KMS-11 (cell line): Measurements from ENCODE around the gene CBX3.

Experiments
- H2AFZ ChIP-seq: fragments of 200-600 bp; sonication (generic); 2 replicates; pipeline ENCODE4 v1.6.1; 2016; ENCODE audit warnings: antibody characterized with exemption, mixed run types, low read depth
- H3K27ac ChIP-seq: fragments of 200-600 bp; sonication (generic); 2 replicates; pipeline ENCODE4 v1.6.1; 2016; ENCODE audit warnings: mild to moderate bottlenecking, mixed run types
- H3K27me3 ChIP-seq: fragments of 200-600 bp; sonication (generic); 2 replicates; pipeline ENCODE4 v1.6.1; 2017; ENCODE audit warnings: mild to moderate bottlenecking, low read depth, mixed run types, moderate library complexity; ENCODE audit not compliant: insufficient read depth
- H3K36me3 ChIP-seq: fragments of 200-600 bp; sonication (generic); 2 replicates; pipeline ENCODE4 v1.6.1; 2017; ENCODE audit warnings: mild to moderate bottlenecking, mixed run types; ENCODE audit not compliant: insufficient read depth
- H3K4me1 ChIP-seq: fragments of 200-600 bp; sonication (generic); 2 replicates; pipeline ENCODE4 v1.6.1; 2016; ENCODE audit warnings: mild to moderate bottlenecking, low read depth, mixed run types; ENCODE audit not compliant: poor library complexity, severe bottlenecking
- H3K4me2 ChIP-seq: fragments of 200-600 bp; sonication (generic); 2 replicates; pipeline ENCODE4 v1.7.0; 2016; ENCODE audit warnings: mild to moderate bottlenecking, mixed run types
- H3K4me3 ChIP-seq: fragments of 200-600 bp; sonication (generic); IDR thresholded peaks from 2 replicates; pipeline ENCODE4 v1.6.1; 2017; ENCODE audit warnings: low read depth, low read length, mixed read lengths; ENCODE audit not compliant: insufficient read depth
- H3K79me2 ChIP-seq: fragments of 200-600 bp; sonication (generic); 2 replicates; pipeline ENCODE4 v1.6.1; 2016; ENCODE audit warnings: low read depth, mixed run types; ENCODE audit not compliant: insufficient read depth
- H3K9ac ChIP-seq: fragments of 200-600 bp; sonication (generic); 2 replicates; pipeline ENCODE4 v1.6.1; 2016; ENCODE audit warnings: mild to moderate bottlenecking, mixed run types
- H4K20me1 ChIP-seq: fragments of 200-600 bp; sonication (generic); 2 replicates; pipeline ENCODE4 v1.6.1; 2016; ENCODE audit warnings: mild to moderate bottlenecking, mixed run types; ENCODE audit not compliant: insufficient read depth
- TF ChIP-seq, protein P1 (sequence below): fragments of 200-600 bp; sonication (generic); conservative IDR thresholded peaks from 2 replicates; pipeline ENCODE4 v1.6.1; 2017; ENCODE audit warnings: low read depth, mild to moderate bottlenecking, antibody characterized with exemption, low read length, moderate library complexity, mixed read lengths

The CBX3 gene

DNA sequence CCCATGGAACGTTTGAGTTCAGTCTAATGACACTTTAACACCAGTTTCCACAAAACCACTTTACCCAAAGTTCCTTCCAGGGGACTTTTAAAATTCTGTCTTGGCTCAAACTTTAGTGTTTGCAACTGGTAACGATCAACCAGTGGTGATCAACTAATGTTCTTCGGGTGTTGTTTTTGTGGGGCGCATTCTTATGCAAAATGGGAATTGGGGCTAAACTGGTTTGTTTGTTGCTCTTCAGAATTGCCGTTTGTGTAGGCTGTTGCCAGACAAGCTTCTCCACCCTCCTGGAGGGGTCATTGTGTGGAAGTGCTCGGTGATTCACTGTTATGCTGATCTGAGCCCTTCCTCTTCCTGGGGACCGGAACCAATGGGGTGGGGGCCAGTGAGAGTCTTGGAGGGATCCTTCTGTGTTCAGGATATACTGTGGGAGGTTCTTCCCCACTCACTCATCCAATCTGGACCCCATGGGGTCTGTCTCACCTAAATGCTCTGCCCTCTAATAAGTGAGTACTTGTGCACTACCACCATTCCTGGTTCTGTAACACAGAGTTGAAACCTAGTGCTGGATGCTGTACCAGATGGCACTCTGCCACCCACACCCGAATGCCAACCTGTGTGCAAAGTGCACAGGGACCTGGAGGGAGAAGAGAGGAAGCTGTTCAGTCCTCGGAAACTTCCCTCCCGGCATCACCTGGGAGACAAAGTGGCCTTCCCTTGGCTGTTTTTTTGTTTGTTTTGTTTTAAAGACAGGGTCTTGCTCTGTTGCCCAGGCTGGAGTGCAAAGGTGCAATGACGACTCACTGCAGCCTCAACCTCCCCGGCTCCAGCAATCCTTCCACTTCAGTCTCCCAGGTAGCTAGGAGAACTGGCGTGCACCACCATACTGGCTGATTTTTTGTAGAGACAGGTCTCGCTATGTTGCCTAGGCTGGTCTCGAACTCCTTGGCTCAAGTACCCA is 47.4 kb upstream of the CBX3 start:
- H4K20me1 ChIP-seq: no peaks in the 10 kb centered on the region
- H3K4me1 ChIP-seq: peaks cover 61% of the 10 kb centered on the region
- H3K4me3 ChIP-seq: peak overlapping the region; percentile 15
- H2AFZ ChIP-seq: no peak overlapping the region
- H3K9ac ChIP-seq: peak overlapping the region; percentile 82
- peak overlapping the region; percentile 80 for H3K4me2 ChIP-seq
- peaks cover 69% of the 10 kb centered on the region for H3K79me2 ChIP-seq
- H3K27ac ChIP-seq: peak overlapping the region; percentile 99
- H3K36me3 ChIP-seq: no peaks in the 10 kb centered on the region
- TF ChIP-seq, protein P1, sequence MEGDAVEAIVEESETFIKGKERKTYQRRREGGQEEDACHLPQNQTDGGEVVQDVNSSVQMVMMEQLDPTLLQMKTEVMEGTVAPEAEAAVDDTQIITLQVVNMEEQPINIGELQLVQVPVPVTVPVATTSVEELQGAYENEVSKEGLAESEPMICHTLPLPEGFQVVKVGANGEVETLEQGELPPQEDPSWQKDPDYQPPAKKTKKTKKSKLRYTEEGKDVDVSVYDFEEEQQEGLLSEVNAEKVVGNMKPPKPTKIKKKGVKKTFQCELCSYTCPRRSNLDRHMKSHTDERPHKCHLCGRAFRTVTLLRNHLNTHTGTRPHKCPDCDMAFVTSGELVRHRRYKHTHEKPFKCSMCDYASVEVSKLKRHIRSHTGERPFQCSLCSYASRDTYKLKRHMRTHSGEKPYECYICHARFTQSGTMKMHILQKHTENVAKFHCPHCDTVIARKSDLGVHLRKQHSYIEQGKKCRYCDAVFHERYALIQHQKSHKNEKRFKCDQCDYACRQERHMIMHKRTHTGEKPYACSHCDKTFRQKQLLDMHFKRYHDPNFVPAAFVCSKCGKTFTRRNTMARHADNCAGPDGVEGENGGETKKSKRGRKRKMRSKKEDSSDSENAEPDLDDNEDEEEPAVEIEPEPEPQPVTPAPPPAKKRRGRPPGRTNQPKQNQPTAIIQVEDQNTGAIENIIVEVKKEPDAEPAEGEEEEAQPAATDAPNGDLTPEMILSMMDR: no peak; the same call in none of the 2 replicates
- H3K27me3 ChIP-seq: no peaks in the 10 kb centered on the region

DNA sequence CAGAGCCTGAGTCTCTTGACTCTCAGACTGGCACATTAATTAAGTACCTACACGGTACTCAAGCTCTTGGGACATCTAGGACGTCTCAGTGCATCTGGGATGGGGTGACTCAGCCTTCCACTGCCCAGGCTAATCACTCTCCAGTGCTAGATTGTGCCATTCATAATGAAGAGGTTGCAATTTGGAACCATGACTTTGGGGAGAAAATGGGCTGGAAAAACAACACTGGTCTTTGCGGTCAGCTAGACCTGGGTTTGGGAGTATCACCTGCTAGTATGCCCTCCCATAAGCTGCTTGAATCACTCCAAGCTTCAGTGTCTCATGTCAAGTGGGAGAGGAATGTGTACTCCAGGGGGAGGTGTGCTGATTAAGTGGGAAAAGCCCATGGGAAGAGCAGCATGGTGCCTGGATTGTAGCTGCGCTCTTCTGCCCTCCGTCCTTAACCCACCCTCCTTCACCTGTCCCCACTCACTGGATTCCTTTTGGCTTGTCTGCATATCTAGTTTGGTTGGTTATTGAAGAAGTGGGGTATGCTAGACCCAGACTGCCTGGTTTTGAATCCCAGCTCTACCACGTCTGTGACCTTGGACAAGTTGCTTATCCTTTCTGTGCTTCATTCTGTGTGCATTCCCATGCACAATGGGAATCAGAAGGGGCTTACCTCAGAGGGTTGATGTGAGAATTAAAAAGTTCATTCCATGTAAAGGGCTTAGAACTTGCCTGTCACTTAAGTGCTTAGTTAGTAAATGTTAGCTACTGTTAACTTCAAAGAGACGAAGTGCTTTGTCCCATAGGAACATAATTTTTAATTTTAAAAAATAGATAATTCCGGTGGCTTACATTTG is 45.8 kb upstream of the CBX3 start:
- H2AFZ ChIP-seq: no peak overlapping the region
- TF ChIP-seq, protein P1: no peak
- peak overlapping the region; percentile 80 for H3K4me2 ChIP-seq
- peak overlapping the region; percentile 99 for H3K27ac ChIP-seq
- H3K4me3 ChIP-seq: no peak overlapping the region
- H3K36me3 ChIP-seq: peaks cover 3% of the 10 kb centered on the region; the same call in 1 of the 2 replicates
- 0 out of 2 replicates have a peak, but pooled peaks cover 4% of the 10 kb centered on the region for H4K20me1 ChIP-seq
- peaks cover 85% of the 10 kb centered on the region for H3K79me2 ChIP-seq
- H3K4me1 ChIP-seq: peaks cover 76% of the 10 kb centered on the region
- no peaks in the 10 kb centered on the region for H3K27me3 ChIP-seq
- H3K9ac ChIP-seq: peak overlapping the region; percentile 82

DNA sequence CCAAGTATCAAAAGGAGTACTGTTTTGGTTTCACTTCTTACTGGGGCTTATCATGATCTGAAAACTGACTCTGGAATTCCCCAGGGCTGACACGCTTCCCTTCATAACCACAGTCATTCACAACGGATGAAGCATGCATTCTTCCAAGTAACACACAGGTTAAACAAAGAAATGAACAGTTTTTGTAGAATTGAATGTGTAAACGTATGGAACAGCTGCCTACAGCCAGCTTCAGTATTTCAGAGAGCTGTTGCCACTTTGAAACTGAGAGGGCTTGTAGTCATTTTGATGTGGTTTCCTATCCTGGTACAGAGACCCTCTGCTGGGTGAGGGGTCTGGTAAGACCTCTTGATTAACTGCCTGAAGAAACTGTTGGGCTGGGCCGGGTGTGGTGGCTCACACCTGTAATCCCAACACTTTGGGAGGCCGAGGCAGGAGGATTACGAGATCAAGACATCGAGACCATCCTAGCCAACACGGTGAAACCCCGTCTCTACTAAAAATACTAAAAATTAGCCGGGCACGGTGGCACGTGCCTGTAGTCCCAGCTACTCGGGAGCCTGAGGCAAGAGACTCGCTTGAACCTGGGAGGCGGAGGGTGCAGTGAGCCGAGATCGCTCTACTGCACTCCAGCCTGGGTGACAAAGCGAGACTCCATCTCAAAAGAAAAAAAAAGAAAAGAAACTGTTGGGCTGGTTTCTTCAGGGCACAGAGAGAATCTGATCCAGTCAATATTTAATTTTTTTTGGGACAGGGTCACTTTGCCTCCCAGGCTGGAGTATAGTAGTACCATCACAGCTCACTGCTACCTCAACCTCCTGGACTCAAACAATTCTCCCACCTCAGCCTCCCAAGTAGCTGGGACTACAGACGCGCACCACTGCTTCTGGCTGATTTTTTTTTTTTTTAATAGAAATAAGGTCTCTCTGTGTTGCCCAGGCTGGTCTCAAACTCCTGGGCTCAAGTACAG is 44.8 kb upstream of the CBX3 start:
- Histone ChIP-seq H3K27ac (peak overlapping the region; percentile 99), H3K36me3 (peaks cover 3% of the 10 kb centered on the region; the same call in 1 of the 2 replicates), H4K20me1 (peaks cover 4% of the 10 kb centered on the region; the same call in 1 of the 2 replicates), H3K9ac (peak overlapping the region; percentile 82), H3K79me2 (peaks cover 95% of the 10 kb centered on the region), H3K4me1 (peaks cover 75% of the 10 kb centered on the region), H3K27me3 (no peaks in the 10 kb centered on the region), H2AFZ (0 out of 2 replicates have a peak overlapping the region, but pooled peaks have one; percentile 24), H3K4me2 (peak overlapping the region; percentile 80), H3K4me3 (no peak overlapping the region)
- TF ChIP-seq, protein P1: no peak
